ENCODE measurements around the gene ERBB4. TPM values are rescaled to one million over a fixed set of nuclear protein-coding genes. Genes with fewer than 3 reads are reported as not detected.

Gene ERBB4
- total and polyA plus RNA-seq, 2 of the 8 experiments (the other 6 are each of a cell fraction or from before 2014, with no cell fraction given), result 0.34 to 1.3 TPM

GRCh38 chr2:211359347-211359746 lies 1179.3 kb downstream of the ERBB4 start:
- H3K23me2 ChIP-seq (ENCODE audit: low read depth, low read length), result no peaks in the 10 kb centered on the region
- no peak overlapping the region for H3K14ac ChIP-seq (ENCODE audit: insufficient read length)
- H3K9me3 ChIP-seq (ENCODE audit: insufficient read depth in 2 of 2, low read depth in 1 of 2, low read length in 1 of 2), result peaks cover 0 to 3% of the 10 kb centered on the region in 2 experiments; a peak in 1 of 4 replicates
- H3K4me3 ChIP-seq (ENCODE audit: extremely low read depth in 1 of 4, insufficient read depth in 2 of 4, low read depth in 3 of 4, low read length in 4 of 4), result no peak overlapping the region; a peak in 1 of 8 replicates
- no peaks in the 10 kb centered on the region for H3K79me1 ChIP-seq (ENCODE audit: low read depth, low read length)
- no peak overlapping the region for H4K8ac ChIP-seq (ENCODE audit: extremely low read depth, insufficient read depth, low read length)
- FAIRE-seq, result peak; percentile 62
- H4K20me1 ChIP-seq (replicated peaks in 1 of 2; ENCODE audit: control insufficient read depth in 1 of 2, insufficient read depth in 2 of 2, low read length in 2 of 2), result no peaks in the 10 kb centered on the region
- no peak for DNase-seq (ENCODE audit: low read depth in 1 of 2, low spot score in 2 of 2)
- no peak overlapping the region for H3K56ac ChIP-seq (replicated peaks; ENCODE audit: insufficient read length, low read depth, low read length)
- no peak overlapping the region for H3K27ac ChIP-seq (ENCODE audit: low read depth, low read length)
- no peaks in the 10 kb centered on the region for H3K79me2 ChIP-seq (ENCODE audit: control insufficient read depth in 1 of 2, insufficient read depth in 2 of 2, low read length in 2 of 2)
- no peak overlapping the region for H4K91ac ChIP-seq (replicated peaks; ENCODE audit: insufficient read length, low read length)
- H2BK15ac ChIP-seq (ENCODE audit: low read length), result no peak overlapping the region
- ChIA-PET CTCF (ENCODE audit: partially characterized antibody) (no interaction called here), POLR2A (ENCODE audit: partially characterized antibody) (no interaction called here)
- H3K36me3 ChIP-seq (ENCODE audit: control insufficient read depth in 2 of 4, insufficient read depth in 4 of 4, low read length in 3 of 4), result no peaks in the 10 kb centered on the region; a peak in 1 of 8 replicates
- H3K4me1 ChIP-seq (replicated peaks in 1 of 4; ENCODE audit: control insufficient read depth in 3 of 4, insufficient read depth in 4 of 4, low read length in 3 of 4), result peaks cover 4 to 22% (median 9%) of the 10 kb centered on the region in 4 experiments; a peak in 6 of 7 replicates
- H2AFZ ChIP-seq (ENCODE audit: low read length), result no peak overlapping the region
- H2AK5ac ChIP-seq (ENCODE audit: low read depth, low read length), result no peak overlapping the region
- H2BK12ac ChIP-seq (ENCODE audit: low read depth, low read length), result peak overlapping the region; percentile 60
- no peak overlapping the region for H3K9ac ChIP-seq (replicated peaks in 1 of 4; ENCODE audit: extremely low read depth in 1 of 4, low read depth in 3 of 4, low read length in 3 of 4)
- no peak overlapping the region for H3K23ac ChIP-seq (ENCODE audit: insufficient read length)
- no peaks in the 10 kb centered on the region; a peak in 1 of 7 replicates for H3K27me3 ChIP-seq (replicated peaks in 1 of 4; ENCODE audit: control insufficient read depth in 3 of 4, extremely low read depth in 1 of 4, insufficient read depth in 3 of 4, low read length in 3 of 4)
- no peak overlapping the region for H2BK120ac ChIP-seq (replicated peaks; ENCODE audit: low read depth, low read length)
- no peak overlapping the region for H4K5ac ChIP-seq (ENCODE audit: insufficient read length, low read depth, low read length)
- H2BK5ac ChIP-seq (ENCODE audit: low read depth, low read length), result no peak overlapping the region
- no peak overlapping the region for H3K4ac ChIP-seq (replicated peaks; ENCODE audit: insufficient read length, low read depth, low read length)
- peak overlapping the region; percentile 26; a peak in 2 of 4 replicates for H3K4me2 ChIP-seq (ENCODE audit: insufficient read depth in 1 of 2, low read depth in 2 of 2, low read length in 2 of 2)
- no peak overlapping the region for H3K18ac ChIP-seq (ENCODE audit: extremely low read depth, low read length)
- no peak overlapping the region for H2BK20ac ChIP-seq (ENCODE audit: low read length)
- TF ChIP-seq TAF7 (optimal IDR thresholded peaks at IDR 0.05; ENCODE audit: borderline replicate concordance, low read depth, low read length) (no peak), CTCF (IDR thresholded peaks at IDR 0.05; ENCODE audit: control extremely low read depth in 1 of 3, insufficient read depth in 1 of 3, low read depth in 1 of 3, low read length in 3 of 3) (no peak), YY1 (IDR thresholded peaks at IDR 0.05; ENCODE audit: low read depth, low read length) (no peak), EZH2 (IDR thresholded peaks at IDR 0.05; ENCODE audit: low read depth, low read length, severe bottlenecking) (no peak), SIRT6 (IDR thresholded peaks at IDR 0.05; ENCODE audit: low read length) (no peak), RXRA (IDR thresholded peaks at IDR 0.05; ENCODE audit: insufficient read depth, low read depth, low read length) (no peak), ASH2L (IDR thresholded peaks at IDR 0.05; ENCODE audit: low read length) (no peak), HDAC2 (IDR thresholded peaks at IDR 0.05; ENCODE audit: borderline replicate concordance in 1 of 2, low read depth in 2 of 2, low read length in 2 of 2) (no peak), TBP (IDR thresholded peaks at IDR 0.05; ENCODE audit: low read depth, low read length) (no peak), SUZ12 (IDR thresholded peaks at IDR 0.05; ENCODE audit: low read length) (no peak), FOSL1 (IDR thresholded peaks at IDR 0.05; ENCODE audit: insufficient read depth, low read depth, low read length) (no peak), KDM5A (IDR thresholded peaks at IDR 0.05; ENCODE audit: low read length) (no peak)
